Mesendoderm (in vitro differentiated cells): ENCODE results near the gene PNMA8C.
"Not testable (repeated sequence)": the region's sequence is repeated elsewhere in the genome, so short reads cannot be mapped to it uniquely, and the experiment has no call there.

ENCODE experiments used
- DNase-seq: peaks from one replicate; pipeline ENCODE4 v3.0.0; 2013
- H2AK5ac ChIP-seq: 2 replicates; pipeline ENCODE4 v1.6.1; 2013; ENCODE audit warnings: low read length, inconsistent platforms
- H2BK120ac ChIP-seq: 2 replicates; pipeline ENCODE4 v1.6.1; 2013; ENCODE audit warnings: low read depth, mild to moderate bottlenecking, low read length, moderate library complexity, mixed read lengths
- H2BK15ac ChIP-seq: replicated peaks from 2 replicates; pipeline ENCODE4 v1.6.1; 2013; ENCODE audit warnings: low read depth, mild to moderate bottlenecking, moderate library complexity
- H2BK5ac ChIP-seq: 2 replicates; pipeline ENCODE4 v1.6.1; 2013; ENCODE audit warnings: low read length, inconsistent platforms
- H3K18ac ChIP-seq: 2 replicates; pipeline ENCODE4 v1.6.1; 2013; ENCODE audit warnings: mild to moderate bottlenecking, low read length, mixed read lengths
- H3K23ac ChIP-seq: one replicate; pipeline ENCODE4 v1.6.1; 2013; ENCODE audit warnings: low read length
- H3K27ac ChIP-seq: 2 replicates; pipeline ENCODE4 v1.5.1; 2013; ENCODE audit warnings: low read depth, mild to moderate bottlenecking, inconsistent platforms, low read length, moderate library complexity
- H3K27me3 ChIP-seq: 2 replicates; pipeline ENCODE4 v1.6.1; 2013; ENCODE audit warnings: low read length, control low read depth, mild to moderate bottlenecking, inconsistent platforms; ENCODE audit not compliant: insufficient read depth, poor library complexity
- H3K36me3 ChIP-seq: 2 replicates; pipeline ENCODE4 v1.6.1; 2013; ENCODE audit warnings: low read length, inconsistent platforms; ENCODE audit not compliant: control insufficient read depth, insufficient read depth
- H3K4ac ChIP-seq: one replicate; pipeline ENCODE4 v1.6.1; 2013; ENCODE audit warnings: low read depth, mild to moderate bottlenecking, low read length, moderate library complexity
- H3K4me1 ChIP-seq: 2 replicates; pipeline ENCODE4 v1.6.1; 2013; ENCODE audit warnings: low read depth, low read length, inconsistent platforms; ENCODE audit not compliant: control insufficient read depth
- H3K4me2 ChIP-seq: 2 replicates; pipeline ENCODE4 v1.6.1; 2013; ENCODE audit warnings: low read length
- H3K4me3 ChIP-seq: 2 replicates; pipeline ENCODE4 v1.5.1; 2013; ENCODE audit warnings: mild to moderate bottlenecking, low read length
- H3K56ac ChIP-seq: one replicate; pipeline ENCODE4 v1.6.1; 2013; ENCODE audit warnings: low read length
- H3K79me1 ChIP-seq: 2 replicates; pipeline ENCODE4 v1.6.1; 2013; ENCODE audit warnings: low read length, inconsistent platforms
- H3K79me2 ChIP-seq: 2 replicates; pipeline ENCODE4 v1.6.1; 2013; ENCODE audit warnings: mild to moderate bottlenecking, low read length; ENCODE audit not compliant: control insufficient read depth, insufficient read depth
- H3K9ac ChIP-seq: 2 replicates; pipeline ENCODE4 v1.6.1; 2013; ENCODE audit warnings: low read length, inconsistent platforms
- H4K5ac ChIP-seq: one replicate; pipeline ENCODE4 v1.6.1; 2013; ENCODE audit warnings: low read length
- H4K8ac ChIP-seq: one replicate; pipeline ENCODE4 v1.6.1; 2013; ENCODE audit warnings: low read depth, mild to moderate bottlenecking, control low read depth, low read length, moderate library complexity
- WGBS: extraction: QIAGEN DNeasy Blood & Tissue Kit; methylation state at CpG from one replicate; pipeline ENCODE4 v1.1.7; 2013; ENCODE audit warnings: low lambda C conversion rate, missing lambda C conversion rate; ENCODE audit not compliant: insufficient coverage; ENCODE audit errors: extremely low coverage; 5-methylcytosine and 5-hydroxymethylcytosine counted together

PNMA8C gene

GRCh38 chr19:46380690-46381089 is 48.0 kb downstream of the PNMA8C start:
- WGBS = no CpG with 5 or more reads among the region's 2 CpGs

GRCh38 chr19:46378268-46378667 is 50.5 kb downstream of the PNMA8C start:
- Histone ChIP-seq H3K79me1 (peaks cover 19% of the 10 kb centered on the region), H3K79me2 (peaks cover 14% of the 10 kb centered on the region), H3K9ac (no peak overlapping the region), H3K4me2 (no peak overlapping the region), H3K18ac (no peak overlapping the region), H2BK15ac (no peak overlapping the region), H3K36me3 (peaks cover 3% of the 10 kb centered on the region), H3K27me3 (no peaks in the 10 kb centered on the region), H3K4ac (no peak overlapping the region), H3K4me1 (peaks cover 7% of the 10 kb centered on the region), H2BK5ac (no peak overlapping the region), H4K8ac (no peak overlapping the region), H3K4me3 (no peak overlapping the region), H3K56ac (no peak overlapping the region), H3K27ac (no peak overlapping the region), H3K23ac (no peak overlapping the region), H2AK5ac (no peak overlapping the region), H2BK120ac (no peak overlapping the region), H4K5ac (no peak overlapping the region)
- no CpG with 5 or more reads among the region's 2 CpGs for WGBS
- DNase-seq = no peak

More at GRCh38 chr19:46380690-46381089, 48.0 kb downstream of the PNMA8C start:
- Histone ChIP-seq H3K79me1 (peaks cover 7% of the 10 kb centered on the region), H2AK5ac (no peak overlapping the region), H3K9ac (no peak overlapping the region), H3K79me2 (no peaks in the 10 kb centered on the region), H2BK5ac (no peak overlapping the region), H3K36me3 (peaks cover 8% of the 10 kb centered on the region), H3K4ac (no peak overlapping the region), H3K27me3 (no peaks in the 10 kb centered on the region), H3K4me2 (no peak overlapping the region), H3K23ac (no peak overlapping the region), H3K4me3 (no peak overlapping the region), H3K4me1 (no peaks in the 10 kb centered on the region), H3K56ac (no peak overlapping the region), H3K18ac (no peak overlapping the region), H2BK15ac (no peak overlapping the region), H3K27ac (no peak overlapping the region), H2BK120ac (no peak overlapping the region), H4K8ac (no peak overlapping the region), H4K5ac (no peak overlapping the region)
- DNase-seq = no peak

GRCh38 chr19:46376241-46377153 is 52.2 kb downstream of the PNMA8C start:
- no peak overlapping the region for H4K8ac ChIP-seq
- no peak for DNase-seq
- H3K4me1 ChIP-seq = peaks cover 16% of the 10 kb centered on the region
- H3K23ac ChIP-seq = no peak overlapping the region
- no peak overlapping the region for H3K4me3 ChIP-seq
- H4K5ac ChIP-seq = no peak overlapping the region
- no peak overlapping the region for H3K9ac ChIP-seq
- H2BK120ac ChIP-seq = no peak overlapping the region
- H3K79me1 ChIP-seq = peaks cover 21% of the 10 kb centered on the region
- no peak overlapping the region for H3K56ac ChIP-seq
- WGBS = no CpG with 5 or more reads among the region's 20 CpGs
- peaks cover 16% of the 10 kb centered on the region for H3K79me2 ChIP-seq
- no peaks in the 10 kb centered on the region for H3K27me3 ChIP-seq
- no peak overlapping the region for H3K4me2 ChIP-seq
- no peak overlapping the region for H3K4ac ChIP-seq
- no peak overlapping the region for H2BK15ac ChIP-seq
- no peak overlapping the region for H2AK5ac ChIP-seq
- peaks cover 3% of the 10 kb centered on the region for H3K36me3 ChIP-seq
- H3K27ac ChIP-seq = no peak overlapping the region
- no peak overlapping the region for H3K18ac ChIP-seq
- no peak overlapping the region for H2BK5ac ChIP-seq

- H3K27ac ChIP-seq, H4K8ac ChIP-seq, H3K4ac ChIP-seq, H3K4me2 ChIP-seq, DNase-seq, H3K27me3 ChIP-seq, H3K36me3 ChIP-seq, H3K18ac ChIP-seq, H2BK5ac ChIP-seq, H3K56ac ChIP-seq, H2BK15ac ChIP-seq, H2BK120ac ChIP-seq, H3K4me3 ChIP-seq, H3K23ac ChIP-seq, H4K5ac ChIP-seq, H2AK5ac ChIP-seq, H3K9ac ChIP-seq: not testable (repeated sequence)
- WGBS = no CpG with 5 or more reads among the region's 22 CpGs
- Histone ChIP-seq H3K79me1 (peaks cover 21% of the 10 kb centered on the region), H3K79me2 (peaks cover 16% of the 10 kb centered on the region), H3K4me1 (peaks cover 16% of the 10 kb centered on the region)
Measured at GRCh38 chr19:46375476-46376067, 53.2 kb downstream of the PNMA8C start.
